Measurements from ENCODE around the gene ADAMTSL4.

GRCh38 chr1:150553392-150554085 is 4.3 kb downstream of the ADAMTSL4 start:
- TF ChIP-seq, protein P1, sequence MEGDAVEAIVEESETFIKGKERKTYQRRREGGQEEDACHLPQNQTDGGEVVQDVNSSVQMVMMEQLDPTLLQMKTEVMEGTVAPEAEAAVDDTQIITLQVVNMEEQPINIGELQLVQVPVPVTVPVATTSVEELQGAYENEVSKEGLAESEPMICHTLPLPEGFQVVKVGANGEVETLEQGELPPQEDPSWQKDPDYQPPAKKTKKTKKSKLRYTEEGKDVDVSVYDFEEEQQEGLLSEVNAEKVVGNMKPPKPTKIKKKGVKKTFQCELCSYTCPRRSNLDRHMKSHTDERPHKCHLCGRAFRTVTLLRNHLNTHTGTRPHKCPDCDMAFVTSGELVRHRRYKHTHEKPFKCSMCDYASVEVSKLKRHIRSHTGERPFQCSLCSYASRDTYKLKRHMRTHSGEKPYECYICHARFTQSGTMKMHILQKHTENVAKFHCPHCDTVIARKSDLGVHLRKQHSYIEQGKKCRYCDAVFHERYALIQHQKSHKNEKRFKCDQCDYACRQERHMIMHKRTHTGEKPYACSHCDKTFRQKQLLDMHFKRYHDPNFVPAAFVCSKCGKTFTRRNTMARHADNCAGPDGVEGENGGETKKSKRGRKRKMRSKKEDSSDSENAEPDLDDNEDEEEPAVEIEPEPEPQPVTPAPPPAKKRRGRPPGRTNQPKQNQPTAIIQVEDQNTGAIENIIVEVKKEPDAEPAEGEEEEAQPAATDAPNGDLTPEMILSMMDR (IDR thresholded peaks at IDR 0.05): no peak
- TF ChIP-seq POLR2A (IDR thresholded peaks at IDR 0.05): no peak

Measured in lower leg skin (tissue), 3 donors.